ENCODE data around the gene BRPF3.
A peak's percentile ranks its signal among the peaks of the same experiment; 100 is the strongest.

The BRPF3 gene

GRCh38 chr6:36269834-36270705 lies 73.5 kb downstream of the BRPF3 start, which contains the start of gene PNPLA1:
TSS of gene PNPLA1 (plus strand) at chr6:36270060. CDS start at chr6:36270460, 400 bp downstream.
- H3K4me3 ChIP-seq (ENCODE audit: low read length), result no peak within 1 kb of the TSS

GRCh38 chr6:36272234-36272633 lies 75.7 kb downstream of the BRPF3 start:
- TF ChIP-seq, protein P1, sequence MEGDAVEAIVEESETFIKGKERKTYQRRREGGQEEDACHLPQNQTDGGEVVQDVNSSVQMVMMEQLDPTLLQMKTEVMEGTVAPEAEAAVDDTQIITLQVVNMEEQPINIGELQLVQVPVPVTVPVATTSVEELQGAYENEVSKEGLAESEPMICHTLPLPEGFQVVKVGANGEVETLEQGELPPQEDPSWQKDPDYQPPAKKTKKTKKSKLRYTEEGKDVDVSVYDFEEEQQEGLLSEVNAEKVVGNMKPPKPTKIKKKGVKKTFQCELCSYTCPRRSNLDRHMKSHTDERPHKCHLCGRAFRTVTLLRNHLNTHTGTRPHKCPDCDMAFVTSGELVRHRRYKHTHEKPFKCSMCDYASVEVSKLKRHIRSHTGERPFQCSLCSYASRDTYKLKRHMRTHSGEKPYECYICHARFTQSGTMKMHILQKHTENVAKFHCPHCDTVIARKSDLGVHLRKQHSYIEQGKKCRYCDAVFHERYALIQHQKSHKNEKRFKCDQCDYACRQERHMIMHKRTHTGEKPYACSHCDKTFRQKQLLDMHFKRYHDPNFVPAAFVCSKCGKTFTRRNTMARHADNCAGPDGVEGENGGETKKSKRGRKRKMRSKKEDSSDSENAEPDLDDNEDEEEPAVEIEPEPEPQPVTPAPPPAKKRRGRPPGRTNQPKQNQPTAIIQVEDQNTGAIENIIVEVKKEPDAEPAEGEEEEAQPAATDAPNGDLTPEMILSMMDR (IDR thresholded peaks at IDR 0.05; ENCODE audit: insufficient read depth, low read depth, low read length, missing control alignments), result no peak
- DNase-seq (ENCODE audit: low read depth), result no peak
- H3K4me3 ChIP-seq (ENCODE audit: low read length), result no peak overlapping the region

More at GRCh38 chr6:36269834-36270705, 73.5 kb downstream of the BRPF3 start, which contains the start of gene PNPLA1:
- DNase-seq (ENCODE audit: low read depth), result peak; percentile 84
- TF ChIP-seq, protein P1 (IDR thresholded peaks at IDR 0.05; ENCODE audit: insufficient read depth, low read depth, low read length, missing control alignments), result no peak

- no peak for DNase-seq (ENCODE audit: low read depth)
- H3K4me3 ChIP-seq (ENCODE audit: low read length), result no peak overlapping the region
- TF ChIP-seq, protein P1 (IDR thresholded peaks at IDR 0.05; ENCODE audit: insufficient read depth, low read depth, low read length, missing control alignments), result no peak
Observed at GRCh38 chr6:36273067-36273466, 76.5 kb downstream of the BRPF3 start.

GRCh38 chr6:36273802-36274514 lies 77.4 kb downstream of the BRPF3 start:
- H3K4me3 ChIP-seq (ENCODE audit: low read length), result no peak overlapping the region
- no peak for DNase-seq (ENCODE audit: low read depth)
- TF ChIP-seq, protein P1 (IDR thresholded peaks at IDR 0.05; ENCODE audit: insufficient read depth, low read depth, low read length, missing control alignments), result no peak

GRCh38 chr6:36276581-36277536 lies 80.3 kb downstream of the BRPF3 start:
- DNase-seq (ENCODE audit: low read depth), result peak; percentile 83
- no peak overlapping the region for H3K4me3 ChIP-seq (ENCODE audit: low read length)
- TF ChIP-seq, protein P1 (IDR thresholded peaks at IDR 0.05; ENCODE audit: insufficient read depth, low read depth, low read length, missing control alignments), result no peak

DNA sequence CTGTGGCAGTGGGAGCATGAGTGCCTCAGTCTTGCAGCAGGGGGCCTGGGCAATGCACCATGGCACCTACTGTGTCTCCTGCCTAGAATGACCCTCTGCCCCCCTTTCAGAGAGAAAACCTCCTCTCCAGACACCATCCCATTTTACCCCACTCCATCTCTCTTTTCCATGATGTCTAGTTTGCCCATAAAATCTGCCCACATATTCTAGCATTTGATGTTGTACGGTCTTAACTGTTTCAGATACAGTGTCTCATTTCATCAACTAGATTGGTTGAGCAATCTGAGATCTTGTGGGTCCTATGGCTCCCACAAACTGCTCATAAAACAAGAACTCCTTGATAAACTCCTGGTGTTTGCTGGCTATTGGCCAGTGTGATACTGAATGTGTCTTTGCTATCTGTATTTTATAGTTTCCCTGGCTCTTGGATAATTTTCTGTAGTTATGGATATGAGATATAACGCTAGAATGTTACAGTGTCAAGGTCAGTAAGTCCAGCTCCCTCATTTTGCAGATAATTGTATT lies 81.5 kb downstream of the BRPF3 start:
- TF ChIP-seq, protein P1 (IDR thresholded peaks at IDR 0.05; ENCODE audit: insufficient read depth, low read depth, low read length, missing control alignments), result no peak
- H3K4me3 ChIP-seq (ENCODE audit: low read length), result no peak overlapping the region
- no peak for DNase-seq (ENCODE audit: low read depth)

Measured in epithelial cell of esophagus (primary cell).